HG03558 (cell line): ENCODE data around the gene ADARB2.

ENCODE experiments used
- ATAC-seq: cut with Tn5 transposase; IDR thresholded peaks from one replicate; pipeline ENCODE4 v1.9.1; 2021; ENCODE audit warnings: moderate number of reproducible peaks; ENCODE audit not compliant: unreplicated experiment; ENCODE audit errors: extremely low read depth

Gene ADARB2

DNA sequence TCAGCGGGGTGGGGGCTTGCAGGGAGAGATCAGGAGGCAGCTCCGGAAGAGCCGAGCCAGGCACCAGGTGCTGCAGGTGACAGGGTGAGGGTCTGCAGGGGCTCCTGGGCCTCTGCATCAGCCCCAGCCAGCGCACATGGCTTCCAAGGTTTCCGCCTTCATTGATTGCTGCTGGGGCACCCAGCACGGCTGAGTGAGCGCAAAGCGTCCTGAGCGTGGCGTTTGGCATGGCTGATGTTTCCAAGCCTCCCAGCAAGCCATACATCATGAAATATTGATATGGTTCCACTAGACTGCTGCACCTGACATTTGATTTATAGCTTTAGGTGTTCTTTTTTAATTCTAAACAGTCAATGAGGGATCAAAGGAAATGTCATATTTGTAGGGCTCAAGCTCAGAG lies 422.1 kb downstream of the ADARB2 start:
- ATAC-seq: no peak

DNA sequence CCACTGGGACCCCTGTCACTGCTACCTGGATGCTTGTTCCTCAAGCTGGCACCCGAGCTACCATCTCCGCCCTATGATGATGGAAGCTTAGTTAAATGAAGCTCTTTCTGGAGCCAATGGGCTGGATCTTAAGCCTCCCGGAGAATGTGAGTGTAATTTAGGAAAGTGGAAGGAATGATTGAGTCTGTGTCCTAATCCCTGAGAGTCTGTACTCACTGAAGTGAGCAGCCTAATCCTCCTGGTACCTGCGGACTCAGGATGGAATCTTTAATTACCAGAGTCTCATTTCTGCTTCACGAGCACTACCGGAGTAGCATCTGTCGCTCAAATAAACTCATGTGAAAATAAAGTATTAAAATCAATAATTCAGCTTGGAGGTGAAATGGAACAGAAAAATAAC lies 425.6 kb downstream of the ADARB2 start:
- ATAC-seq: no peak

DNA sequence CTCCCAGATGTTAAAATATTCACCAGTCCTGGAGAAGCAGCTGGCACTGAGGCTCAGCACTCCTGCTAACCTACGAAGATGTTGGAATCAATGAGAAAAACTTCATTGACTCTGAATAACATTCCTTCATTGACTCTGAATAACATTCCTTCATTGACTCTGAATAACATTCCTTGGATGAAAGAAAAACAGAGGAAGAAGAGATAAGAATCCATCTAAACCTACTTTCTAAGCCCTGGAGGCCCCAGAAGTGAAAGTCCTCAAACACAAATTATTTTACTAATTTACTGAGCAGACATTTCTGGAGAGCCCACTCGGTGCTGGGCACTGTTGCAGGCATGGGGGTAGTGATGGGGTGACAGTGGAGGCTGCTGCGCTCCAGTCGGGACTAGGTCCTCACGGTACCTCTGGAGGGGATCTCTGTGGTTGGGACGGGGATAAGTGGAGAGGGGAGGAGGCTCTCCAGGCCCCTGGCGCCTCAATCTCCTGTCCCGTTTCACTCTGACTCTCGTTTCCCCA lies 427.0 kb downstream of the ADARB2 start:
- ATAC-seq: no peak

DNA sequence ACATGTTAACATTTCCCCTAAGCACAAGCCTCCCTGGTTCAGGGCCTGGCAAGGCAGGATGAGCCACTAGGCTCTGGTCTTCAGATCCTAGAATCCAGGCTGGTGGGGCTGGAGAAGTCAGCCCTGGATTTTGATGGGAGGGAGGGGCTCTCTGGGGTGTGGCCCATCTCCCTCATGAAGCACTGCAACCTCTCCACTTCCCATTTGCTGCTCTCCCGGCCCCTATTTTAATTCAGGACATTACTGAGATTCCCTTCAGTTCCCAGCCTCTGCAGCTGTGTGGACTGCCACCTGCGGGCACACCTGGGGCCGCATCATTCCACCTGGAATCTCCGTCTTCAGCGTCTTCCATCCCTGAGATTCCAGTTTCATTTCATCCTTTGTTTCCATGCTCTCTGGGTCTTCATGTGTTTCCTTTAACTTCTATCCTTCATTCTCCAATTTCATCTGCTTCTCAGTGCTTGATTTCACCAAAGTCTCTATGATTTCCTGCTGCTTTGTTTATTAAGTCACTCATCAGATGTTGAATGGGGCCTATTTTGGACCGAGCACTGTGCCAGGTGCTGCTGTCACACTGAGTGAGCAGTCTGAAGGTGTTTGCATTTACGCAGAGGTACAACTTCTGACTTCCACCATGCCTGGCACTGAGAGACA lies 427.6 kb downstream of the ADARB2 start:
- ATAC-seq: no peak

DNA sequence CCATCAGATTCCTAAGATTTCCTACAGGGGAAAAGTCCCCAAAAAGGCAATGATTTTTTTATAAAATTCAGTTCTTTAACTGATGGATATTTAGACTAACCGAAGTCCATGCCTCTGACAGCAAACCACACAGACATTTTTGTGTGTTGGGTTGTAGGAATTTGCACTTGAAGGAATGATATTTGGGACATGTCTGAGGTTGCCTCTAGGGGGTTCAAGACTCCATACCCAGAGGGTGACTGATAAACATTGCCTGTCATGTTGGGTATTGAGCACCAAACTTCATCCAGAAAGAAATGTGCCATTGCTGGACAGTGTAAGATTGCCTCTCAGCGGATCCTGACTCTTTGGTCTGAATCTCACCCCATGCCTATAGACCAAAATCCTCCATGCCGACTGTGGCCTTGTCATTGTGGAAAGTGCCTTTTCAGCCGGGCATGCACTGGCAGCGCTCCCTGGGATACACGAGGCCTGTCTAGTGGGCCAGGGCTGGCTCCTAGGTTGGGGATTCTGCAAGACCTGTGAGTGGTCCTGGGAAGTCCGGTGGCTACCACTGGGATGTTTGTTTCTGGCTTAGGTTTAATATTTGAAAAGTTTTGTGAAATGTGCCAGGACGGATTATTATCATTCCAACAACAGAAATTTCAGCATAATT lies 428.2 kb downstream of the ADARB2 start:
- no peak for ATAC-seq

DNA sequence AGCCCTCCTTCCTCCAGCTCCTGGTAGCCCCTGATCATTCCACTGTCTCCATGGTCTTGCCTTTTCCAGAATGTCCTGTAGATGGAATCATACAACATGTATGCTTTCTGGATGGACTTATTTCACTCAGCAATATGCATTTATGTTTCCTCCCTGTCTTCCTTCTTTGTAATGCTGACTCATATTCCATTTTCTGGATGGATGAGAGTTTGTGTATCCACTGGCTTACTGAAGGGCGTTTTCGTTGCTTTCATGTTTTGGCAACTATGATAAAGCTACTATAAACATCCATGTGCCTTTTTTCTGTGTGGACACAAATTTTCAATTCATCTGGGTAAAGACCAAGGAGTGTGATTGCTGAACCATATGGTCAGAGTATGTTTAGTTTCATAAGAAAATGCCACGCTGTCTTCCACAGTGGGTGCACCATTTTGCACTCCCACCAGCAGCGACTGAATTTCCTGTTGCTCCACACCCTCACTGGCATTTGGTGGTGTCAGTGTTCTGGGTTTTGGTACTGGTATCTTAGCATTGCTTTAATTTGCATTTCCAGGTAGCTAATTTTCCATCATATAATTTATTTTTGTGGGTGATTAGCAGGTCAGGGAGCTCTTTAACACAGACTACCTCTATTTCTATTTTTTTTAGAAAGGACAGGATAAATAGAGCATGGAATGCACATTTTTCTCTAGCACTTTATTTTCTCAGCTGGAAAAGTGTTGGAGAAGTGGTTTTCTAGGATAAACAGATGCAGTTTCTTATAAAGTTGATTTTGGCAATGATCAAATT lies 429.0 kb downstream of the ADARB2 start:
- no peak for ATAC-seq

DNA sequence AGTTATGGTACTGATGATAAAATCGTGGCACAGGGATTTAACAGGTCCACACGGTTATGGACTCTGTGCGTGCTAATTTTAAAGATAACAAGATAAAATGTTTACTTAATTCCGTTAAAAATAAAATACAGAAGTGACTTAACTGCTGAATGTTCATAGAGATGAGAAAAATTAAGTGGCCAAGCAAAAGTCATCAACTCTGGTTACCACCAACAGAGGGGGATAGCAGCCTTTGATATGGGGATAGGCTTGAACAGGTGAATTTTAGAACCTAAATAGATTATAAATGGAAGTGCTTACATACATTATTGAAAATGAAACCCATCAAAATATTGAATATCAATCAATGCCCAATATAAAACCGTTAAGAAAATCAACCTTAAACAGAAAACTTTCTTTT lies 436.2 kb downstream of the ADARB2 start:
- ATAC-seq: no peak

DNA sequence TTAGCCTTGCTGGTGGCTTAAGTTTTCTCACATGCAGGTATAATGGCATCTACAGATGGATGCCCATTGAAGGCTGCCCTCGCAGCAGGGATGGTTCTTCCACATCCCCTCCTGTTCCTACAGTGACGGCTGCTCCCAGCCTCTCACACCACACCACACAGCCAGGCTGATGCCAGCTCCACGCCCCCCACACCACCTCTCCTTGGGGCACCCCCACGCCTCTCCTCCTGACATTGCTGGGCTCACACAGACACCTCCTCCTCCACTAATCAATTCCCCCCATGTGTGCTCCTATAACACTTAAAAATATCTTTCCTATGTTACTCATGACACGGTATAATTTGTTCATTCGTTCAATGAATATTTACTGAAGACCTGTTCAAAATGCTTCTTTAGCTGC lies 437.1 kb downstream of the ADARB2 start:
- no peak for ATAC-seq

DNA sequence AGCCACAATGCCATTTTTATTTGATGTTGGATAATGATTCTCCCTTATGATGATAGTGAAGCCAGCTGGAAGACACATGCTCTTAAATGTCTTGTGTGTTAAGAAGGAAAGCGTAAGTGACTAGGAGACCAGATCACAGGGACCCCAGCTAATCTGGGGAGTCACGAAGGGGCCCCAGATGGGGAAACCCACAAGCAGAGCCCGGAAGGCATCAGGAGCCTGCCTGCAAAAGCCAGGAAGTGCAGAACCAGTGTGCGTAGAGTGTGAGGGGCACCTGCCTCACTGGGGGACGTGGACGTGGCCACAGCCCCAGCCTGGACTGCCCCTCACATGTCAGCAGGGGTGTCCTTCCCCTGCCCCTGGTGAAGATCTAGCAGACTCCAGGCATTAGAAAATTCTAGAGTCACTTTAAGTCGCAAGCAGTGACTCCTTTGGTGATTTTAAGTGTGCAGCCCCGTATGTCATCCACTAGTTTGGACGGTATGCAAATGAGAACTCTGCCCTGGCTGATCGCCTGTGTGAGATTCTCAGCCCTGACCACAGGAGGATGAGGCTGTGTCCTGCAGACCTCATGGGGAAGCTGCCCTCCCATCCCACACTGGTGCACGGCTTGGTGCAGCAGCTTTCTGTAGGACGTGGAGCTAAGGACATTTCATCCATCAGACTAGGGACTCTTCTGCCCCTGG lies 438.1 kb downstream of the ADARB2 start:
- ATAC-seq: no peak

DNA sequence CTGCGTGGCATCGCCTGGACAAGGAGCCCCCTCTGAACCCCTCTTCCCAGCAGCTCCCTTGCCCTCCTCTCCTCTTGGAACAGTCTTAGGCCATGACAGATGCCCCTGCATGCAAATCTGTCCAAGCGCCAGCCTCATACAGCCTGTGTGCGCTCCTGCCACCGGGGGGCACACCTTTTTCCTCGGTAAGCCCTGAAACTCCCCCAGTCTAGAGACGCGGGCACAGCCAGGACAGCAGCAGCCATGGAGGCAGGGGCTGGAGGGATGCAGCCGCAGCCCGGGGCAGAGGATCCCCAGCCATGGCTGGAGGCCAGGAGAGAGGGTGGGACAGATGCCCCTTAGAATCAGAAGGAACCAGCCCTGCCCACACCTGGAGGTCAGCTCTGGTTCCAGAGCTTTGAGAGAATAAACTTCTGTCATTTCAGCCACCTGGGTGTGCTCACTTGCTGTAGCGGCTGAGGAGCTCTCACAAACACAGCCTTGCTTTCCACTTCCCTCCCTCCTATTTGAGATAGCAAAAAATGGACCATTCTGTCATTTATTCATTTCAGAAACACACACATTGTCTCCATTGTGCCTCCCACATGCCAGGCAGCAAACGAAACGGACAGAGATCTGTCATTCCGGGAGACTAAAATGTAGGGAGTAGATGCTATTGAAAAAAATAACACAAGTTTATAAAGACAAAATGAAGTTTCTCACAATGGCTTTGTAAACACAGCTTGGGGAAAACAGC lies 439.6 kb downstream of the ADARB2 start:
- no peak for ATAC-seq

DNA sequence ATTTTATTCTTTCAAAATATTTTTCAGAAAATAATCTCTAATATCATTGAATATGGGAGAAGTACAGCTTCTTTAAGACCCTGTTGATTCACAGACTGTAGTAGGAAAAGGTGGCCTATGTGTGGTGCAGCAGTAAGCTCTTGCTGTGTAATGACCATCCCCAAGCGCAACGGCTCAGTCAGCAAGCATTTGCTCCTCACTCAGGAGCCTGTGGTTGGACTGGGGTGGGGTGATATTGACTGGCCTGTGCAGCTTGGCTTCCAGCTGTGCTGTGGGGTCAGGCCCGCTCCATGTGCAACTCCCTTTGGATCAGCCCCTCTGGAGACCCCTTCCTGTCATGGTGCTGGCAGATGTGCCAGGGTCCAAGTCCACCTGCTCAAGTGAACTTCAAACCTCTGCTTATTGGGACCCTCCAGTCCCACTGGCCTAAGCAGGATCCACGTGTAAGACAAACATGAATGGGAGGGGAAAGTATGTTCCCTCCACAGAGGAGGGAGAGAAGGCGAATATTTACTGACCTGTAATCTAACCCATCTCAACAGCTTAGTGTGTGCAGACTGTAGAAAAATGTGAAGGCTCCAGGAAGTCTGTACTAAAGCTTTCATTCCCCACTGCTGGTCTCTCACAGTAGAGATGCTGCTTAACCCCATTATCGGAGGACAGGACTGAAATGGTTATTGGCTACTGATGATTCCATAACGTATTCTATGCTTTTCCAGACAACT lies 441.4 kb downstream of the ADARB2 start:
- ATAC-seq: no peak

DNA sequence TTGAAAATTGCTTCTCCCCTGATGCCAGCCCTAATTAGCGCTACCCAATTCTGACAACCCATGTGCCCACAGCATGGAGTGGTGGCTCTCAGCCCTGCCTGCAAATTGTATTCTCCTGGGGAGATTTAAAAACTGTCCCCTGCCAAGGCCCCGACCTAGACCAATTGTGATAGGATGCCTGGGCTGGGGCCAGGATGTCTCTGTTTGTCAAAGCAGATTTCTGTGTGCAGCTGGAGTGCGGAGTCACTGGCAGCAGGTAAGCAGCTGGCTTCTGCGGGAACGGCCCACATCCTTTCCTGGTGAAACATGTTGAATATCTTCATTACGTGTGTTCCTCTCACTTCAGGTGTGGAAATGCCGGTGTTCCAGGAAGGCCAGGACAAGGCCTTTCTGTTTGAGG lies 442.6 kb downstream of the ADARB2 start:
- ATAC-seq: no peak

DNA sequence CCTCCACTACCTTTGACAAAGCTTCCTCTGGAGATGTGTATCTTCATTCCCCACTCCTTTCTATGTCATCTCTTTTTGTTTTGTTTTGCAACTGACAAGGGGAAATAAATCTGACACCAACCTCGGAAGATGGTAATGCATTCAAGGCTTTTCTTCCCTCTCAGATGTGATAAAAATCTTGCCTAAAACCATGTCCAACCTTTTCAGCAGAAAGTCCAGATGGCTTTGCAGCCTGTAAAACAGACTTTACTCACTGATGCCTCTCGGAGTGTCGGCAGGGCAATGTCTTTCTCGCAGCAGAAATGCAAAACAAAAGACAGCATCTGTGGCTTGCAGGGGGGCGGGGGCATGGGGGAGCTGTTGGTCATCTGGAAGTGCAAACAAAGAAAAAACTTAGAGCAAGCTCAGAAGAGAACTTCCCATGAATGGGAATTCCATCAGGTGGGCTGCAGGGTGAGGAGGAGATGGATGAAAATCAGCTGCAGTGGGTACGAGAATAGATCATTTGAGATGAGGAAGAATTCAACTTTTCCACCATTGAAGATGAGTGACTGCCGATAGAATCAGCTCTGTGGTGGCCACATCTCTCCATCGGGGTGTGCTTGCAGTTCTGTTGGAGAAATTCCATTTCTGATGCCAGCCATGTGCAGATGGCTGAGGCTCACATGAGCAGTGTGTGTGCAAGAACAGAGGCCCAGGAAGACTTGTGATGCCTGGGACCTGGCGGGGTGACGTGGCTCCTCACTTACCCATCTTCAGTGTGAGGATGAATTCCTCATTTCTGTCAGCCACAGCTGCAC lies 443.5 kb downstream of the ADARB2 start:
- no peak for ATAC-seq

DNA sequence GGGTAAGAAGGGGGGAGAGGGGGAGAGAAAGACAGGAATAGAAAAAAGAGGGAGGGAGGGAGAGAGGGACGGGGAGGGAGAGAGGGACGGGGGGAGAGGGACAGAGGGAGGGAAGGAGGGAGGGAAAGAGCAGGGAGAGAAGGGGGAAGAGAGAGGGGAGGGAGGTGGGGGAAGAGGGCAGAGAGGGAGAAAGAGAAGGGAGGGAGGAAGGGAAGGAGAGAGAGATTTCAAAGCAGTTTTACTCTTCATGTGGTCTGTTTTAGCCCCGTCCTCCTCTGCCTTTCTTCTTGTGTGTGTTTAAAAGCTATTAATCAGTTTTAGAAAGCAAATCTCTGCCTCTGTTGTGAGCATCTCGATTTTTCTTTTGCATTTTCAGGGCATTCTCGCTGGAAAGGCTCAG lies 444.2 kb downstream of the ADARB2 start:
- ATAC-seq: no peak

DNA sequence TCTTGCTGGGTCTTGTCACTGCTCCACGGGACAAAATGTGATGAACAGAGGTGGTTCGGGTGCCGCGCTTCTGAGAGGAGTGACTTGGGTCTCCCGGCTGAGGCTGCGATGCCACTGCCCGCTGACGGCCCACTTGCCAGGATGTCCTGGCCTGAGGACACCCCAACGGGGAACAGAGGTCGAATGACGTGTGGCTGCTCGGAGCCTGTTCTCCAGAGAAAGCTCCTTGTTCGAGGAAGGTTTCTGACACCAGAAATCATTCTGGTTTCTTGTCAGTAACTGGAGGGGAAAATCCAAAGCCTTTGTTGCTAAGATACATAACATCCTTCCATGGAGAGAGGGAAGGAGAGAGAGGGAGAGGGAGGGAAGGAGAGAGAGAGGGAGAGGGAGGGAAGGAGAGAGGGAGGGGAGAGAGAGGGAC lies 444.7 kb downstream of the ADARB2 start:
- ATAC-seq: no peak

DNA sequence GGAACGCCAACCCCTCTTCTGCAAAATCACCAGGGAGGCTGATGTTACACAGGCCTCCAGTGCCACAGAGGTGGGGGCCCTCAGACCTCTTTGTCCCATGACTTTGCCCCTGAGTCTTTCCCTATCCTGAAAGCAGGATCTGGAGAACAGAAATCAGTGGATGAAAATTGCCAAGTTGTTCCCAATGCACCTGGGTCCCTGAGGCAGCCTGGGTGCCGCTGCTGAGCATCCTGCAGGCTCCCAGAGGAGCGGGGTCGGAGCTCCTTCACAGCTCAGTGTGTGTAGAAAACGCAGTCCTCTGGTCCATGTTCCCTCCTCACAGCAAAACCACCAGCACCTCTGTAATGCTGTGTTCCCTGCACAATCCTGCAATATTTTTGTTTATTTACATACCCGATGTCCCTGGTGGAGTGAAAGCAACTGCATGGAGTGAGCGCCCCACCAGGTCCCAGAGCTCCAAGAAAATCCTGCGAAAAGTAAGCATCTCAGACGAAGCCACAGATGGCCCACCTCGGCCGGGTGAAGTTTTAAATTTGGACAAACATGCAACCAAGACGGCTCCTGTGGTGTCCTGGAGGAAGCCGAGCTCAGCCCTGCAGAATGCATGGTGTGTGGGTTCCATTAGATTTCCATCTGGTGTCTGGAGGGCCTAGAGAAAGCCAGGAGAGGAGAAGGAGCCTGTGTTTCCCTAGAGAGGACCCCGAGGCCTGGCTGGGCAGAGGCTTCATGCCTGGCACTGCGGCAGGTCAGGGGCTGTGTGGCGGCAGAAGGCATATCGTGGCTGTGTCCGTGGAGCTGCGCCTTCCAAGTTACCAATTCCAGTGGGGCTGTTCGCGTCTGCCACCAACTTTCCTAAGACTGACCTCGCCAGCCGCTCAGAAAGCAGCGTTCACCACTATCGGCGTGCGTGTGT lies 445.9 kb downstream of the ADARB2 start:
- ATAC-seq: no peak

DNA sequence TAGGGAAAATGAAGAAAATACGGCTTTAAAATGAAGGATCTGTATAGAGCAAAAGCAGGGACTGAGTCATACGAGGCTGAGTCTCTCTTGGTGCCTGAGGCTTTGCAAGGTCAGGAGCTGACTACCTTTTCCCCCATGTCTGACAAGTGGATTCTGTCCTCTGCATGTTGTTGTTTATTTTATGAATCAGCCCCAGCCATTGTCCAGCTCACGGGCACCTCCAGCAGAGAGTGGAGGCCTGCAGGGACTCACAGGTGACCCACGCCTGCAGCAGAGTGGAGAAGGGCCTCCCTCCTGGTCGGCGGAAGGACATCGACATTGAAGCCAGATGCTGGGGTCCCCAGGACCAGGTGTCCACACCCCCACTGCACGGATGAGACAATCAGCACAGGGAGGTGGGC lies 447.3 kb downstream of the ADARB2 start:
- no peak for ATAC-seq

DNA sequence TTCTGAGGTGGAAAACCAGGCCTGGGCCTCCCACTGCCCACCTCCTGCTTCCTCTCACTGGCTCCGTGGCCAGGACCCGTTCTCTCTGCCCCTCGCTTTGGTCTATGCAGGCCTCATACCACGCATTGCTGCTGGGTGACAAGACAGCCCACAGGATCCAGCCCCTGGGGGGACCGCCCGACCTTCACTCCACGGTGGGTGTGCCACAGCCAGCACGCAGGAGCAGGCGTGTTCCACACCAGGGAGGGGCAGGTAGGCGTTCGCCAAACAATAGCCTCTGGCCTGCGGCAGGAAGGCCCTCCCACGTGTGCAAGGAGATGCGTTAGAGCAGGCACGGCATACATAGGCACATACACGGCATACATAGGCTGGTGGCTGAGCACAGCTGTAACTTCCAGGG lies 447.7 kb downstream of the ADARB2 start:
- no peak for ATAC-seq
